ENCODE data around the gene ZNF234. TPM values are rescaled to one million over a fixed set of nuclear protein-coding genes. Genes with fewer than 3 reads are reported as not detected.

The ZNF234 gene
- total and polyA plus RNA-seq, 2 of the 8 experiments (the other 6 are each of a cell fraction or from before 2014, with no cell fraction given) = 1.9 to 12.3 TPM

DNA sequence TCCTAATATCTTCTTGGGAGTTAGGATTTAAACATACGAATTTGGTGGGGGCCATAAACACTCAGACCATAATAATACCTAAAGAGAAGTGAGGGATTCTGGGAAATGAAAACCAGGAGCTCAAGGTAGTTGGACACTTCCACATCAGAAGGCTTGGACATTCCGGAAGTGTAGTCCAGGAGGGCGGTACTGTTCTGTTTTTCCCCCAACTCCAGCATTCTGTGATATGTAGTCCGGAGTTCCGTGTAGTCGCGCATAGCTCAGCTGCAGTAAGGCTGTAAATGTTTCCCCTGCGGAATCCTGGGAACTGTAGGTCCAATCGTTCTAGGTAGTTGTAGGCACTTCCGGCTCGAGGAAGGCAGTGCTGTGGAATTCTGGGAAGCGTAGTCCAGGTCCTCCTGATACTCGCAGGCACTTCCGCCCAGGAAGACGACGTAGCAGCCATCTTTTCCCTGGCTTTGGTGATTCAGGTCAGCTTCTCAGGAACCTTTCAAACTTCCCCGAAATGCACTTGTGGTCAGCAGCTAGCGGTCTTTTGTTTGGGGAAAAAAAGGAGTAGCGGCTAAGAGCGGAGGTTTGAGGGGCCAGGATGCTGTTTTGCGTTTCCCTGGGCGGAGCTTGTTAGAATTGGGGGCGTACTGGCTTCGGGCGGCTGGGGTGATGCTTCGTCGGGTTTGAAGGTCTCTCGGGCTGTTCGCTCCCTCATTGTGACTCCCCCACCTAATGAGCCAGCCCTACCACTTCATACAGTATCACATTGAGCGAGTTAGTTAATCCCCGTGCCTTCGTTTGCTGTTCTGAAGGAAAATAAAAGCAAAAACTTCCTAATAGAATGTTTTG lies 23.5 kb downstream of the ZNF234 start, which contains the start of gene ZNF226 (continued):
- TF ChIP-seq TCF12 (IDR thresholded peaks at IDR 0.05; ENCODE audit: low read depth, low read length) = no peak
- peak; percentile 95 for TF ChIP-seq YY1 (IDR thresholded peaks at IDR 0.05; ENCODE audit: low read depth, low read length)
- no peak for TF ChIP-seq HDAC6 (IDR thresholded peaks at IDR 0.05; ENCODE audit: low read depth, low read length)
- TF ChIP-seq CBX8 (IDR thresholded peaks at IDR 0.05; ENCODE audit: borderline replicate concordance, low read depth, low read length) = no peak
- 0 out of 2 replicates have a peak, but pooled peaks have one; percentile 36 for TF ChIP-seq TEAD4 (IDR thresholded peaks at IDR 0.05; ENCODE audit: low read depth, low read length)
- TF ChIP-seq SP4 (IDR thresholded peaks at IDR 0.05; ENCODE audit: low read length) = no peak
- TF ChIP-seq JUND (IDR thresholded peaks at IDR 0.05; ENCODE audit: low read length) = no peak
- no peak for TF ChIP-seq ATF3 (IDR thresholded peaks at IDR 0.05; ENCODE audit: insufficient read depth, low read depth, low read length)
- TF ChIP-seq RNF2 (IDR thresholded peaks at IDR 0.05; ENCODE audit: borderline replicate concordance, low read depth, low read length, missing control alignments, poor library complexity, severe bottlenecking) = no peak
- no peak for TF ChIP-seq SRF (IDR thresholded peaks at IDR 0.05; ENCODE audit: low read depth, low read length)
- no peak for TF ChIP-seq BACH1 (IDR thresholded peaks at IDR 0.05; ENCODE audit: low read length)
- no peak for TF ChIP-seq BRCA1 (IDR thresholded peaks at IDR 0.05; ENCODE audit: low read depth, low read length)
- TF ChIP-seq NANOG (IDR thresholded peaks at IDR 0.05; ENCODE audit: insufficient read depth, low read depth, low read length, poor library complexity, severe bottlenecking) = no peak
- no peak for TF ChIP-seq EP300 (IDR thresholded peaks at IDR 0.05; ENCODE audit: borderline replicate concordance in 1 of 2, low read depth in 2 of 2, low read length in 2 of 2)
- TF ChIP-seq, protein P1, sequence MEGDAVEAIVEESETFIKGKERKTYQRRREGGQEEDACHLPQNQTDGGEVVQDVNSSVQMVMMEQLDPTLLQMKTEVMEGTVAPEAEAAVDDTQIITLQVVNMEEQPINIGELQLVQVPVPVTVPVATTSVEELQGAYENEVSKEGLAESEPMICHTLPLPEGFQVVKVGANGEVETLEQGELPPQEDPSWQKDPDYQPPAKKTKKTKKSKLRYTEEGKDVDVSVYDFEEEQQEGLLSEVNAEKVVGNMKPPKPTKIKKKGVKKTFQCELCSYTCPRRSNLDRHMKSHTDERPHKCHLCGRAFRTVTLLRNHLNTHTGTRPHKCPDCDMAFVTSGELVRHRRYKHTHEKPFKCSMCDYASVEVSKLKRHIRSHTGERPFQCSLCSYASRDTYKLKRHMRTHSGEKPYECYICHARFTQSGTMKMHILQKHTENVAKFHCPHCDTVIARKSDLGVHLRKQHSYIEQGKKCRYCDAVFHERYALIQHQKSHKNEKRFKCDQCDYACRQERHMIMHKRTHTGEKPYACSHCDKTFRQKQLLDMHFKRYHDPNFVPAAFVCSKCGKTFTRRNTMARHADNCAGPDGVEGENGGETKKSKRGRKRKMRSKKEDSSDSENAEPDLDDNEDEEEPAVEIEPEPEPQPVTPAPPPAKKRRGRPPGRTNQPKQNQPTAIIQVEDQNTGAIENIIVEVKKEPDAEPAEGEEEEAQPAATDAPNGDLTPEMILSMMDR (IDR thresholded peaks at IDR 0.05; ENCODE audit: control extremely low read depth in 1 of 3, insufficient read depth in 1 of 3, low read depth in 1 of 3, low read length in 3 of 3) = no peak
- TF ChIP-seq CEBPB (IDR thresholded peaks at IDR 0.05; ENCODE audit: low read depth, low read length) = no peak
- no peak for TF ChIP-seq CBX5 (IDR thresholded peaks at IDR 0.05; ENCODE audit: low read depth, low read length)
- TF ChIP-seq RBBP5 (IDR thresholded peaks at IDR 0.05; ENCODE audit: borderline replicate concordance, low read depth, low read length) = peak; percentile 79; the same call in 1 of the 2 replicates
- TF ChIP-seq ZNF274 (IDR thresholded peaks at IDR 0.05; ENCODE audit: borderline replicate concordance, extremely low read depth, low read length) = no peak
- TF ChIP-seq GABPA (IDR thresholded peaks at IDR 0.05; ENCODE audit: borderline replicate concordance, insufficient read depth, low read length) = peak; percentile 94
